BLaER1 treated with 17β-estradiol and CSF1 and Interleukin-3, amounts not matched to agents 10 nM and 100 nM (cell line): Measurements from ENCODE around the gene ARL1.
"Not testable (repeated sequence)": the region's sequence is repeated elsewhere in the genome, so short reads cannot be mapped to it uniquely, and the experiment has no call there.

ENCODE experiments used
- H3K27ac ChIP-seq, 11 experiments: shearing (Covaris generic); formaldehyde crosslinking; 2 replicates each; pipeline ENCODE4 v1.8.1; 2022
- H3K27me3 ChIP-seq, 11 experiments: shearing (Covaris generic); formaldehyde crosslinking; 2 replicates each; pipeline ENCODE4 v1.8.1; 2022
- H3K36me3 ChIP-seq, 11 experiments: shearing (Covaris generic); formaldehyde crosslinking; 2 replicates each; pipeline ENCODE4 v1.8.1; 2022
- H3K4me1 ChIP-seq, 10 experiments: shearing (Covaris generic); formaldehyde crosslinking; 2 replicates each; pipeline ENCODE4 v1.8.1; 2022
- H3K4me2 ChIP-seq, 11 experiments: shearing (Covaris generic); formaldehyde crosslinking; 2 replicates each; pipeline ENCODE4 v1.8.1; 2022
- H3K4me3 ChIP-seq, 10 experiments: shearing (Covaris generic); formaldehyde crosslinking; 2 replicates each; pipeline ENCODE4 v1.8.1; 2022
- H3K9ac ChIP-seq, 11 experiments: shearing (Covaris generic); formaldehyde crosslinking; 2 replicates each; pipeline ENCODE4 v1.8.1; 2022
- H3K9me3 ChIP-seq, 11 experiments: shearing (Covaris generic); formaldehyde crosslinking; replicated peaks in 1 of 11; 2 replicates each; pipeline ENCODE4 v1.8.1; 2022
- H4K20me1 ChIP-seq, 11 experiments: shearing (Covaris generic); formaldehyde crosslinking; 2 replicates each; pipeline ENCODE4 v1.8.1; 2022
- Cebpa-rat ChIP-seq, 11 experiments: shearing (Covaris generic); IDR thresholded peaks; 2 replicates each; pipeline ENCODE4 v1.8.1; 2022

The ARL1 gene

DNA sequence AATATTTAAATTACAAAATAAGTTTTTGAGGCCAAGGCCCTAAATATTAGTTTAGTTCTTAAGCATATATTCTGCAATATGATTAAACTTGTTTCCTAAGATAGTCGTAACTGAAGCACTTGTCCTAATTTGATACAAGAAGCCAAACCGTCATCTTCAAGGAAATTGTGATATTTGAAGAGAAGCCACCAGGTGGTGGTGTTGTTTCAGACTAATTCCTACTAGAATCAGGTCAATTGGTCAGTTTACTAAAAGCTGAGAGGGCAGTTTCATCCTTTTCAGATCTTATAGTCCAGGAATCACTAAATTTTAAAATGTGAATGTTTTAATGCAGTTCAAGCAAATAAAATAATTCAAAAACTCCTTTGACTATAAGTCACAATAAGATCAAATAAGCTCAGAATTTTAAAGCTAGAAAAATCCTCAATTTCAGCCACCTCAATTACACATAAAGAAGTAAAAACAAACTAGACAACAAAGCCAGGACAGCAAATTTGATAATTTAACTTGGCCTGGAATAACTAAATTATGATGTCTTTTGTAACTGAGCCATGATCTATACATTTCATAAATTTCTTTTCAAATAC, 7.1 kb upstream of the ARL1 start:
- Histone ChIP-seq H4K20me1 (no peaks in the 10 kb centered on the region), H3K4me2 (no peak overlapping the region), H3K9ac (no peak overlapping the region), H3K4me3 (no peak overlapping the region), H3K27me3 (no peaks in the 10 kb centered on the region), H3K4me1 (peaks cover 0 to 4% (median 0%) of the 10 kb centered on the region in 10 experiments; a peak in 1 of 20 replicates), H3K27ac (no peak overlapping the region), H3K9me3 (no peaks in the 10 kb centered on the region), H3K36me3 (no peaks in the 10 kb centered on the region)
- TF ChIP-seq Cebpa-rat (IDR thresholded peaks at IDR 0.05): no peak

DNA sequence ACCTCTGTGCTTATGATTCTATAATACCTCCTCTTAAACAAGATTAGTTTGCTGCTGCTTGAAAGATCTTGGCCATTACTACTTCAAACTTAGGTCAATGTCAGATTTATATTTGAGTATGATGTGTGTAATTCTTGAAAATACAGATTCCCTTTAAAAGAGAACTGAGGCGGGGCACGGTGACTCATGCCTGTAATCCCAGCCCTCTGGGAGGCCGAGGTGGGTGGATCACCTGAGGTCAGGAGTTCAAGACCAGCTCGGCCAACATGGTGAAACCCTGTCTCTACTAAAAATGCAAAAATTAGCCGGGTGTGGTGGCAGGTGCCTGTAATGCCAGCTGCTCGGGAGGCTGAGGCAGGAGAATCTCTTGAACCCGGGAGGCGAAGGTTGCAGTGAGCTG, 2.6 kb upstream of the ARL1 start:
- Histone ChIP-seq H3K4me1 (peaks cover 13 to 28% (median 25%) of the 10 kb centered on the region in 10 experiments), H4K20me1 (peaks cover 0 to 20% (median 6%) of the 10 kb centered on the region in 11 experiments; a peak in 7 of 22 replicates)
- not testable (repeated sequence) for H3K9ac ChIP-seq, H3K4me2 ChIP-seq, H3K36me3 ChIP-seq, H3K9me3 ChIP-seq, H3K27me3 ChIP-seq, H3K27ac ChIP-seq, H3K4me3 ChIP-seq

DNA sequence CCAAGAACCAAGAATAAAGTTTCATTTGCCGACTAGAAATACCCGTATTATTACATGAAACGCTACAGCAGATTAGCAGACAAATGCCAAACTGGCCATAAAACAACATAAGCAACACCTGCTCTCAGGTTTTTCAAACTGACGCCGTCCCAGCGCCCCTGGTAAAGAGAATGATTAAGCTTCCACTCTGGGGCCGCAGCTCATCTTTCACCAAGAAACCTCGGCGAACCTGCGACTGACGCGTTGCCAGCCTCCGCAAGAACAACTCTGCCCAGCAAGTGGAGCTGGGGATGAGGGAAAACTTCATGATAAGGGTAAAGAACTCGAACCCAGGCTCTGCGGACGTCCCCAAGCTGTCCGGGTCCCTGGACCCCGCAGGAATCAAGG, 530 bp downstream of the ARL1 start:
- Histone ChIP-seq H3K4me1 (peaks cover 16 to 32% (median 25%) of the 10 kb centered on the region in 10 experiments), H3K9me3 (no peaks in the 10 kb centered on the region), H3K27ac (peak overlapping the region; percentile 89 to 99 (median 96)), H3K4me2 (peak overlapping the region; percentile 90 to 99 (median 97)), H3K27me3 (no peaks in the 10 kb centered on the region), H3K4me3 (peak overlapping the region; percentile 74 to 88 (median 78)), H3K9ac (peak overlapping the region; percentile 81 to 98 (median 92)), H3K36me3 (peaks cover 7 to 19% (median 12%) of the 10 kb centered on the region in 11 experiments; a peak in 17 of 22 replicates), H4K20me1 (peaks cover 4 to 49% (median 16%) of the 10 kb centered on the region in 11 experiments; a peak in 13 of 22 replicates)
- no peak for TF ChIP-seq Cebpa-rat (IDR thresholded peaks at IDR 0.05)

DNA sequence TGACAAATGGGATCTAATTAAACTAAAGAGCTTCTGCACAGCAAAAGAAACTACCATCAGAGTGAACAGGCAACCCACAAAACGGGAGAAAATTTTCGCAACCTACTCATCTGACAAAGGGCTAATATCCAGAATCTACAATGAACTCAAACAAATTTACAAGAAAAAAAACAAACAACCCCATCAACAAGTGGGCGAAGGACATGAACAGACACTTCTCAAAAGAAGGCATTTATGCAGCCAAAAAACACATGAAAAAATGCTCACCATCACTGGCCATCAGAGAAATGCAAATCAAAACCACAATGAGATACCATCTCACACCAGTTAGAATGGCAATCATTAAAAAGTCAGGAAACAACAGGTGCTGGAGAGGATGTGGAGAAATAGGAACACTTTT, 16.4 kb downstream of the ARL1 start:
- not testable (repeated sequence) for H3K9ac ChIP-seq, H4K20me1 ChIP-seq, H3K4me1 ChIP-seq, H3K27me3 ChIP-seq, H3K4me3 ChIP-seq, H3K4me2 ChIP-seq, H3K27ac ChIP-seq
- peaks cover 52 to 66% (median 62%) of the 10 kb centered on the region in 11 experiments for H3K36me3 ChIP-seq
- H3K9me3 ChIP-seq: peaks cover 0 to 10% (median 8%) of the 10 kb centered on the region in 11 experiments; a peak in 14 of 22 replicates

DNA sequence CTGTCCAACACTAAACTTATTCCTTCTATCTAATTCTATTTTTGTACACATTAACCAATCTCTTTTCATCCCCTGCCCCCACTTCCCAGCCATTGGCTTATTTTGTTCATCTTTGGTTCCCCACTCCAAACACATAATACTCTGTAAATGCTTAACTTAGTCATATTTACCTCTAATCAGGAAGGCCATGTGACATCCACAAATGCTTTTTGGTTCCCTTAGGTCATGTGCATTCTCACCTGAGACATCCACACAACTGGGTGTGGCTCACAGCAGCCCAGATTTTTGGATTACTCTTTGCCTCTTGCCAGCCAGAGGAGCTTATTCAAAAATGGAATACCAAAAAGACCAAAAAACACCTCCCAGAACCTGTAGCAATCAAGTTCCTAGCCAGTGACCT, 28.4 kb downstream of the ARL1 start:
- H3K27me3 ChIP-seq: no peaks in the 10 kb centered on the region
- no peaks in the 10 kb centered on the region for H3K4me1 ChIP-seq
- 0 out of 22 replicates have a peak, but pooled peaks cover 0 to 5% (median 0%) of the 10 kb centered on the region in 11 experiments for H4K20me1 ChIP-seq
- no peaks in the 10 kb centered on the region for H3K9me3 ChIP-seq
- TF ChIP-seq Cebpa-rat (IDR thresholded peaks at IDR 0.05): no peak
- H3K27ac ChIP-seq: no peak overlapping the region
- no peak overlapping the region for H3K4me3 ChIP-seq
- H3K9ac ChIP-seq: no peak overlapping the region
- peaks cover 75 to 100% (median 98%) of the 10 kb centered on the region in 11 experiments for H3K36me3 ChIP-seq
- H3K4me2 ChIP-seq: no peak overlapping the region

DNA sequence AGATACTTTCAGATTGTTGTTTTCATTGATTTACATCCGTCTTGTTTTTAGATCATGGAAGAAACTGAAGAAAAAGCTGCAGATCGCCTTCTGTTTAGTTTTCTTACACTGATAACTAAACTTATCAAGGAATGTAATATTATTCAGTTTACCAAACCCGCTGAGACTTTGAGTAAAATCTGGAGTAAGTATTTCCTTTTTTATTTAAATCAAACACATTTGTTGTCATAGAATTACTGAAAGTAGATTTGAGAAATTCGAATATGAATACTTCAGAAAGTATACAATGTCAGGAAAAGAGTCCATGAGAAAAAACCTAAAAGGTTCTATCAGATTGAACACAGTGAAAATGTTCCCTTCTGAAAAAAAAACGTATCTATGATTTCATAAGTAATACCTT, 32.0 kb downstream of the ARL1 start:
- Histone ChIP-seq H3K4me1 (no peaks in the 10 kb centered on the region), H4K20me1 (no peaks in the 10 kb centered on the region), H3K9ac (no peak overlapping the region), H3K36me3 (peaks cover 69 to 100% (median 94%) of the 10 kb centered on the region in 11 experiments), H3K9me3 (no peaks in the 10 kb centered on the region), H3K4me3 (no peak overlapping the region), H3K27me3 (no peaks in the 10 kb centered on the region), H3K27ac (no peak overlapping the region), H3K4me2 (no peak overlapping the region)
- TF ChIP-seq Cebpa-rat (IDR thresholded peaks at IDR 0.05): no peak

DNA sequence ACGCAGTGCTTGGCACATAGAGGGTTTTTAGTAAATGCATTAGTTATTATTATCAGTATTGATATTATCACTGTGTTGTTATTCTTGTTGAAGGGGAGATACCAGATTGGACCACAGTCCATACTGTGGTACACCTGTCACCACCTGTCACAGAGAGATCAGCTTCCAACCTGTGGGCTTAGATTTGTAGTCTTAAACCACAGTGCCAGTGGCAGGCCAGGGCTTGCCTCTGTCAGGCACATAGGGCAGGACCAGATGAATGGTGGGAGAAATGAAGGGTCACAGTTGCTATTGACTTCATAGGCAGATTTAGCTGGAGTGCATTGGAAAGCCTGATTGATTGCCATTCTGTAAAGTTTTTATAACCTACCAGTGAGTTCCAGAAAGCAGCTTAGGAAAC, 35.1 kb downstream of the ARL1 start:
- peaks cover 68 to 100% (median 94%) of the 10 kb centered on the region in 11 experiments for H3K36me3 ChIP-seq
- H3K4me2 ChIP-seq: no peak overlapping the region
- H3K4me1 ChIP-seq: no peaks in the 10 kb centered on the region
- H3K27ac ChIP-seq: no peak overlapping the region
- H3K27me3 ChIP-seq: no peaks in the 10 kb centered on the region
- TF ChIP-seq Cebpa-rat (IDR thresholded peaks at IDR 0.05): no peak
- no peak overlapping the region for H3K9ac ChIP-seq
- H3K9me3 ChIP-seq: no peaks in the 10 kb centered on the region
- H3K4me3 ChIP-seq: no peak overlapping the region
- 0 out of 22 replicates have a peak, but pooled peaks cover 0 to 4% (median 0%) of the 10 kb centered on the region in 11 experiments for H4K20me1 ChIP-seq

DNA sequence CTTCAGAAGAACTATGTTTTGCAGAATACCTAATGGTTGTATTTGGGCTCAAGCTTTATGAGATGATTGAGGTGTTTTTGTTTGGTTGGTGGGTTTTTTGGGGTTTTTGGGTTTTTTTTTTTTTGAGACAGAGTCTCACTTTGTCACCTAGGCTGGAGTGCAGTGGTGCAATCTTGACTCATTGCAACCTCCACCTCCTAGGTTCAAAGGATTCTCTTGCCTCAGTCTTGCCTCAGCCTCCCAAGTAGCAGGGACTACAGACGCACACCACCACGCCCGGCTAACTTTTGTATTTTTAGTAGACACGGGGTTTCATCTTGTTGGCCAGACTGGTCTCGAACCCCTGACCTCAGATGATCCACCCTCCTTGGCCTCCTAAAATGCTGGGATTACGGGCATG, 39.6 kb downstream of the ARL1 start:
- Histone ChIP-seq H3K9ac (no peak overlapping the region), H3K27me3 (no peaks in the 10 kb centered on the region), H3K9me3 (no peaks in the 10 kb centered on the region), H3K4me2 (no peak overlapping the region), H3K4me1 (no peaks in the 10 kb centered on the region), H3K4me3 (no peak overlapping the region), H4K20me1 (0 out of 22 replicates have a peak, but pooled peaks cover 0 to 4% (median 0%) of the 10 kb centered on the region in 11 experiments), H3K27ac (no peak overlapping the region), H3K36me3 (peaks cover 81 to 100% (median 98%) of the 10 kb centered on the region in 11 experiments)
- TF ChIP-seq Cebpa-rat (IDR thresholded peaks at IDR 0.05): no peak

DNA sequence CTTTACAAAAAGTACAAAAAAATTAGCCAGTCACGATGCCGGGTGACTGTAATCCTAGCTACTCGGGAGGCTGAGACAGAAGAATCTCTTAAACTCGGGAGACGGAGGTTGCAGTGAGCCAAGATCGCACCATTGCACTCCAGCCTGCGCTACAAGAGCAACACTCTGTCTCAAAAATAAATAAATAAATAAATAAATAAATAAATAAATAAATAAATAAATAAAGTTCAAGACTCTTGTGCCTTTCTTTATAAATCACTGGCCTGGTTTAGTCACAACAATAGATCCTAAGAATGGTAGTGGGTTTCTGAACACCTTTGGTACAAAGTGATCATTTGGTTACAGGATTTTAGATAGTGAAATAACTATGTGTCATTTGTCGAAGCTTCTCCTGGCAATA, 46.1 kb downstream of the ARL1 start:
- H3K9me3 ChIP-seq: no peaks in the 10 kb centered on the region
- H3K36me3 ChIP-seq: peaks cover 65 to 100% (median 98%) of the 10 kb centered on the region in 11 experiments
- H3K4me1 ChIP-seq: peaks cover 0 to 7% (median 0%) of the 10 kb centered on the region in 10 experiments; a peak in 4 of 20 replicates
- H3K4me3 ChIP-seq: no peak overlapping the region
- no peaks in the 10 kb centered on the region for H3K27me3 ChIP-seq
- no peak overlapping the region for H3K4me2 ChIP-seq
- no peak overlapping the region for H3K9ac ChIP-seq
- no peak for TF ChIP-seq Cebpa-rat (IDR thresholded peaks at IDR 0.05)
- no peak overlapping the region for H3K27ac ChIP-seq
- no peaks in the 10 kb centered on the region for H4K20me1 ChIP-seq

DNA sequence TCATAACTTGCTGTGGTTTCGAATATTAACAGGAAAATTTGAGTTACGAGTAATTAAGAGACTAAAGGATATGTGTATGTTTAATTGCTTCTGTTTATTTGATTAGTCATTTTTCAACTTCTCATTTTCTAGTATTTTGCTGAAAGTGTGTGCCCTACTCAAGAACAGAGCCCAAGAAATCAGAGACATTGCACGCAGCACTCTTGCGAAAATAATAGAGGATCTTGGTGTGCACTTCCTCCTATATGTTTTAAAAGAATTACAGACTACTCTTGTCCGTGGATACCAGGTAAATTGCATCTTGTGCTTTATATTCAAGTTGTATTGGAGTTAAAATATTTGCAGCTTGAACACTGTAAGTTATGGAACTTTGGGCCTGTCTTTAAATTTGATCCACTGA, 50.8 kb downstream of the ARL1 start:
- Histone ChIP-seq H3K9me3 (no peaks in the 10 kb centered on the region), H3K9ac (no peak overlapping the region), H3K27me3 (no peaks in the 10 kb centered on the region), H3K27ac (no peak overlapping the region), H3K36me3 (peaks cover 51 to 96% (median 90%) of the 10 kb centered on the region in 11 experiments), H4K20me1 (no peaks in the 10 kb centered on the region), H3K4me2 (0 out of 22 replicates have a peak overlapping the region, but pooled peaks of 1 of the 11 experiments have one; percentile 18), H3K4me3 (no peak overlapping the region), H3K4me1 (peaks cover 0 to 10% (median 0%) of the 10 kb centered on the region in 10 experiments; a peak in 4 of 20 replicates)
- TF ChIP-seq Cebpa-rat (IDR thresholded peaks at IDR 0.05): no peak
